ENCODE data around the gene CDK3. TPM values are rescaled to one million over a fixed set of nuclear protein-coding genes. Genes with fewer than 3 reads are reported as not detected.
"Not testable (repeated sequence)": the region's sequence is repeated elsewhere in the genome, so short reads cannot be mapped to it uniquely, and the experiment has no call there.

CDK3 gene
- polyA plus RNA-seq, 1 donor = 4.6 TPM

DNA sequence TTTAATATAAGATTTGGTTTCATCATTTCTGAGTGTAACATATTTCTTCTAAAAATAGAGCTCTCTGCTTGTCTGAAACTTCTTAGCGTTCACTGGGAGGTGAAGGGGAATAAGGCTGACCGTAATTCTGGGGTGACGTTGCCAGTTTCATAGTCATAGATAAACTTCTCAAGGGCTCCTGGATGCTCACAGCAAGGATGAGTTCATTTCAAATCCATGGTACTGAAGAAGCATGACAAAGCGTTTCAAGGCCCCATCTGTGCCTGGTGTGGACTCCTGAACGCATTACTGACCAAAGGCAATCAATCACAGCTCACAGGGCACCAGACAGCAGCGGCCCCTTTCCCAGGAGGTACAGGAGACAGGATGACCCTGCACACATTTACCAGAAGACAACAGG lies 38.5 kb downstream of the CDK3 start:
- no peak for DNase-seq (ENCODE audit: low read depth)

DNA sequence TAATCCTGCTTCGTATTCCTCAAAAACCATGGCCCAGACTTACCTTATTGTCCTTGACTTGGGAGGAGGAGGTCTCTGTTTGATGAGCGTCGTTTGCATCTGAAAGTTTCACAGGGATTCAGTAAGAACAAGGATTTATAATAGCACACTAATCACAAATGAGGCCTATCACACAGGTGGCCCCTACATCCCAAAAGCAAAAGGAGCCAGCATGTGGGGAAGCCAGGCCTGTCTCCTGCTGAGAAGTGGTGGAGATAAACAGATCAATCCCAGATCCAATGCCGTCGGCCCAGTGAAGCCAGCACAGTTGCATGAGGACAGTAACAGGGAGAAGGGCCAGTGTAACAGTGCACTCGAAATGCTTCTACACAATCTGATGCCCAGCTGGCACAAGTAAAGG lies 39.7 kb downstream of the CDK3 start:
- no peak for DNase-seq (ENCODE audit: low read depth)

GRCh38 chr17:76042868-76043267 lies 42.2 kb downstream of the CDK3 start:
- DNase-seq (ENCODE audit: low read depth) = not testable (repeated sequence)

- not testable (repeated sequence) for DNase-seq (ENCODE audit: low read depth)
These were observed 43.9 kb downstream of the CDK3 start for GRCh38 chr17:76044475-76045007.

DNA sequence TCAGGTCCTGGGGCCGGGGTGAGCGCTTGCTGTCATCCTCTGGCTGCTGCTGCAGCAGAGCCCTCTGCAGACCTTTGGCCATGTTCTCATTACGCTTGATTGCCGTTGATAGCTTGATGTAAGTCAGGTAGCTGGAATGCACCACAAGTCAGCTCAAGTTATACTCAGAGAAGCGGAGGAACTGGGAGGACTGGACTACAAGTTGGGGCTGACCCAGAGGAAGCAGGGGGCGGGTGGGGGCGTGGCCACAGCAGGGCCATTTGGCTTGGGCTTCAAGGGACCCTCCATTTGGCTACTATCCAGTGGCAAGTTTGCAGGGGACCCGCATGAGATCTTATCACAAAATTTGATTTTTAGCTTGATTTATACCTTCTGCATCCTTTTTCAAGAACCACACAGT lies 45.4 kb downstream of the CDK3 start:
- no peak for DNase-seq (ENCODE audit: low read depth)

DNA sequence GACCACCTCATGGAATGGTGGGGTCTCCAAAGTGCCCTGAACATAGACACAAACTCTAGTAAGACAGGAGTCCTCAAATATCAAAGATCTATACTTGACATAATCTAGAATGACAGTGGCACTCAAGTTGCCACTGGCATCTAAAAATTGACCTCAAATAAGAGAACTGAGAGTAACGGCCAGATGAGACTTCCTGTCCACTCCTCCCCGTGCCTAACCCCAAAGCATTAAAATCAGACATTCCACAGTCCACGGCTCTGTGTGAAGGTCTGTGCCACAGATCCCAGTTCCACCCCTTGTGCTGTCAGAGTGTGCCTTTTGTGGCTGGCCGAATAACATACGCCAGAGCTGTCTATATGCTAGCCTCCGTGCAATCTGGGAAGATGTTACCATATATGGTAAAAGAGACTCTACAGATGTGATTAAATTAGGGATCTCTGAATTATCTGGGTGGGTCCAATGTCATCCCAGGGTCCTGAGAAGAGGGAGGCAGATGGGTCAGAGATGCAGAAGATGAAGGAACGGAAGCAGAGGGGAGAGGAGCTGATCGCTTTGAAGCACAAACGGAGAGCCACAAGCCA lies 47.5 kb downstream of the CDK3 start:
- no peak for DNase-seq (ENCODE audit: low read depth)

DNA sequence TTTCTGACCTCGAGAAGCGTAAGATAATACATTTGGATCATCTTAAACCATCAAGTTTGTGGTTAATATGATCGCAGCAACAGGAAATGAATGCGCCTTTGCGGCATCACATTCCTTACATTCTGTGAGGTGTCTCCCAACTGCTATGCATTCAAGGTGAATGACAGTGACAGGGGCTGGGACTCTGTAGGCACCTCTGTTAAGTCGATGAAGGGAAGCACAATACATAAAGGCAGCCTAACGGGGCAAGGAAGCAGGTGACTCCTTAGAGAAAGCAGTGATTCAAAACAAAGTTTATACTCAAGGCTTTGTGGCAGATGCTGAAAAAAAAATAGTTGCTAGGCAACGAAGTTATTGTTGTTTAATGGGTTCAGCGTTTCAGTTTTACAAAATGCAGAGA lies 48.1 kb downstream of the CDK3 start:
- DNase-seq (ENCODE audit: low read depth) = no peak

GRCh38 chr17:76049239-76049638 lies 48.6 kb downstream of the CDK3 start:
- DNase-seq (ENCODE audit: low read depth) = no peak

GRCh38 chr17:76049836-76050537 lies 49.3 kb downstream of the CDK3 start:
- no peak for DNase-seq (ENCODE audit: low read depth)

- DNase-seq (ENCODE audit: low read depth) = no peak
These were observed 50.1 kb downstream of the CDK3 start for GRCh38 chr17:76050538-76051467.

- no peak for DNase-seq (ENCODE audit: low read depth)
These were observed 50.9 kb downstream of the CDK3 start for GRCh38 chr17:76051561-76051960.

- DNase-seq (ENCODE audit: low read depth) = no peak
These were observed 52.8 kb downstream of the CDK3 start for GRCh38 chr17:76053246-76054111.

GRCh38 chr17:76054112-76054476 lies 53.4 kb downstream of the CDK3 start:
- no peak for DNase-seq (ENCODE audit: low read depth)

Other genes starting within 250 kb of the CDK3 start
- gene GALK1, start 235.7 kb upstream of the CDK3 start, polyA plus RNA-seq (ENCODE audit: insufficient read length) = 24.8 TPM
- 21.9 TPM for gene UNK, start 216.0 kb upstream of the CDK3 start, polyA plus RNA-seq (ENCODE audit: insufficient read length)
- gene UNC13D, start 156.5 kb upstream of the CDK3 start, polyA plus RNA-seq (ENCODE audit: insufficient read length) = 3.7 TPM
- gene WBP2, start 145.5 kb upstream of the CDK3 start, polyA plus RNA-seq (ENCODE audit: insufficient read length) = 51.9 TPM
- 19.3 TPM for gene TRIM47, start 122.3 kb upstream of the CDK3 start, polyA plus RNA-seq (ENCODE audit: insufficient read length)
- 16.4 TPM for gene TRIM65, start 103.9 kb upstream of the CDK3 start, polyA plus RNA-seq (ENCODE audit: insufficient read length)
- 73.6 TPM for gene MRPL38, start 96.0 kb upstream of the CDK3 start, polyA plus RNA-seq (ENCODE audit: insufficient read length)
- 7.9 TPM for gene FBF1, start 59.8 kb upstream of the CDK3 start, polyA plus RNA-seq (ENCODE audit: insufficient read length)
- 18.9 TPM for gene ACOX1, start 21.7 kb upstream of the CDK3 start, polyA plus RNA-seq (ENCODE audit: insufficient read length)
- gene TEN1, start 21.6 kb upstream of the CDK3 start, polyA plus RNA-seq (ENCODE audit: insufficient read length) = 9.9 TPM
- gene EVPL, start 26.5 kb downstream of the CDK3 start, polyA plus RNA-seq (ENCODE audit: insufficient read length) = 0.20 TPM
- 82.4 TPM for gene SRP68, start 71.7 kb downstream of the CDK3 start, polyA plus RNA-seq (ENCODE audit: insufficient read length)
- gene GALR2, start 73.9 kb downstream of the CDK3 start, polyA plus RNA-seq (ENCODE audit: insufficient read length) = not detected
- 7.2 TPM for gene ZACN, start 78.3 kb downstream of the CDK3 start, polyA plus RNA-seq (ENCODE audit: insufficient read length)
- 78.3 TPM for gene EXOC7, start 102.9 kb downstream of the CDK3 start, polyA plus RNA-seq (ENCODE audit: insufficient read length)
- 0.05 TPM for gene FOXJ1, start 140.4 kb downstream of the CDK3 start, polyA plus RNA-seq (ENCODE audit: insufficient read length)
- gene RNF157, start 239.6 kb downstream of the CDK3 start, polyA plus RNA-seq (ENCODE audit: insufficient read length) = 12.1 TPM

All from forelimb muscle (tissue), 1 donor.